GM18499 (cell line): ENCODE results near the gene C9orf72.
"Not testable (repeated sequence)": the region's sequence is repeated elsewhere in the genome, so short reads cannot be mapped to it uniquely, and the experiment has no call there.

Experiments used
- ATAC-seq: cut with Tn5 transposase; IDR thresholded peaks from one replicate; pipeline ENCODE4 v1.9.1; 2021; ENCODE audit warnings: moderate number of reproducible peaks; ENCODE audit not compliant: insufficient read depth, unreplicated experiment

The C9orf72 gene

GRCh38 chr9:27519466-27520465 is 53.5 kb downstream of the C9orf72 start:
- ATAC-seq: no peak

- ATAC-seq: no peak
Observed at GRCh38 chr9:27518809-27519208, 54.5 kb downstream of the C9orf72 start.

- ATAC-seq: no peak
Observed at GRCh38 chr9:27518006-27518405, 55.3 kb downstream of the C9orf72 start.

- no peak for ATAC-seq
Observed at GRCh38 chr9:27514551-27514950, 58.7 kb downstream of the C9orf72 start.

GRCh38 chr9:27511771-27512170 is 61.5 kb downstream of the C9orf72 start:
- ATAC-seq: no peak

- no peak for ATAC-seq
Observed at GRCh38 chr9:27510780-27511179, 62.5 kb downstream of the C9orf72 start.

GRCh38 chr9:27506981-27507380 is 66.3 kb downstream of the C9orf72 start:
- no peak for ATAC-seq

GRCh38 chr9:27505744-27506161 is 67.5 kb downstream of the C9orf72 start:
- ATAC-seq: no peak

GRCh38 chr9:27504259-27504658 is 69.0 kb downstream of the C9orf72 start:
- no peak for ATAC-seq

- no peak for ATAC-seq
Observed at GRCh38 chr9:27503623-27504022, 69.7 kb downstream of the C9orf72 start.

- not testable (repeated sequence) for ATAC-seq
Observed at GRCh38 chr9:27500902-27501301, 72.4 kb downstream of the C9orf72 start.

GRCh38 chr9:27499451-27499850 is 73.8 kb downstream of the C9orf72 start:
- ATAC-seq: no peak

GRCh38 chr9:27497883-27498417 is 75.3 kb downstream of the C9orf72 start:
- no peak for ATAC-seq
